Parietal lobe (tissue), 1 donor: ENCODE results near the gene CCR2. TPM values are rescaled to one million over a fixed set of nuclear protein-coding genes. Genes with fewer than 3 reads are reported as not detected.

Experiments
- total RNA-seq: library from RNA; depleted of rRNA; stranded (reverse); fragments of >200 nt; gene quantifications from one replicate; pipeline ENCODE4 v1.2.3, GENCODE V29; 2014

Gene CCR2
- not detected for total RNA-seq

GRCh38 chr3:46353647-46354410 lies at the start of gene CCR2:
Gene CCR2, plus strand, starts transcription at chr3:46354111. Its CDS starts 3,417 bp downstream, at chr3:46357528.

DNA sequence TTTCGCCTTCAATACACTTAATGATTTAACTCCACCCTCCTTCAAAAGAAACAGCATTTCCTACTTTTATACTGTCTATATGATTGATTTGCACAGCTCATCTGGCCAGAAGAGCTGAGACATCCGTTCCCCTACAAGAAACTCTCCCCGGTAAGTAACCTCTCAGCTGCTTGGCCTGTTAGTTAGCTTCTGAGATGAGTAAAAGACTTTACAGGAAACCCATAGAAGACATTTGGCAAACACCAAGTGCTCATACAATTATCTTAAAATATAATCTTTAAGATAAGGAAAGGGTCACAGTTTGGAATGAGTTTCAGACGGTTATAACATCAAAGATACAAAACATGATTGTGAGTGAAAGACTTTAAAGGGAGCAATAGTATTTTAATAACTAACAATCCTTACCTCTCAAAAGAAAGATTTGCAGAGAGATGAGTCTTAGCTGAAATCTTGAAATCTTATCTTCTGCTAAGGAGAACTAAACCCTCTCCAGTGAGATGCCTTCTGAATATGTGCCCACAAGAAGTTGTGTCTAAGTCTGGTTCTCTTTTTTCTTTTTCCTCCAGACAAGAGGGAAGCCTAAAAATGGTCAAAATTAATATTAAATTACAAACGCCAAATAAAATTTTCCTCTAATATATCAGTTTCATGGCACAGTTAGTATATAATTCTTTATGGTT lies 17.1 kb downstream of the CCR2 start, which contains the start of gene CCR5:
TSS of gene CCR5 (plus strand) at position 108 of the 680 bp plus-strand sequence. CDS start 1,957 bp downstream, outside the sequence.

GRCh38 chr3:46406788-46407611 lies 53.1 kb downstream of the CCR2 start, which contains the start of the genes CCR5AS and CCRL2:
Gene CCR5AS, minus strand, starts transcription at chr3:46407066.
Gene CCRL2, plus strand, starts transcription at chr3:46407259. Its CDS starts 821 bp downstream, at chr3:46408080.

Other genes starting within 250 kb of the CCR2 start
- 0.94 TPM for gene CCR1, start 145.8 kb upstream of the CCR2 start, total RNA-seq
- gene CCR3, start 111.7 kb upstream of the CCR2 start, total RNA-seq, result not detected
- gene CCR5, start 16.8 kb downstream of the CCR2 start, total RNA-seq, result not detected
- gene CCRL2, start 53.1 kb downstream of the CCR2 start, total RNA-seq, result 1.9 TPM
- gene LTF, start 110.8 kb downstream of the CCR2 start, total RNA-seq, result 0.63 TPM
- not detected for gene RTP3, start 143.9 kb downstream of the CCR2 start, total RNA-seq
- gene LRRC2, start 212.2 kb downstream of the CCR2 start, total RNA-seq, result 5.9 TPM